HUES6 (cell line): ENCODE results near the gene OCRL.

Experiments used
- H3K27ac ChIP-seq: 2 replicates; pipeline ENCODE4 v1.7.0; 2013; ENCODE audit warnings: low read depth, mild to moderate bottlenecking, low read length, inconsistent platforms
- H3K27me3 ChIP-seq: 2 replicates; pipeline ENCODE4 v1.6.1; 2013; ENCODE audit warnings: low read length; ENCODE audit not compliant: control insufficient read depth, insufficient read depth
- H3K36me3 ChIP-seq: 2 replicates; pipeline ENCODE4 v1.6.1; 2013; ENCODE audit warnings: low read length; ENCODE audit not compliant: control insufficient read depth, insufficient read depth
- H3K4me1 ChIP-seq: 2 replicates; pipeline ENCODE4 v1.6.1; 2013; ENCODE audit warnings: low read length; ENCODE audit not compliant: control insufficient read depth, insufficient read depth
- H3K4me3 ChIP-seq: 2 replicates; pipeline ENCODE4 v1.5.1; 2013; ENCODE audit warnings: low read depth, low read length
- H3K9ac ChIP-seq: one replicate; pipeline ENCODE4 v1.6.1; 2013; ENCODE audit warnings: mild to moderate bottlenecking, low read length
- H3K9me3 ChIP-seq: 2 replicates; pipeline ENCODE4 v1.6.1; 2013; ENCODE audit warnings: low read depth, low read length; ENCODE audit not compliant: control insufficient read depth, insufficient read depth

Gene OCRL

GRCh38 chrX:129629837-129630236 lies 89.8 kb downstream of the OCRL start:
- Histone ChIP-seq H3K4me3 (no peak overlapping the region), H3K4me1 (peaks cover 3% of the 10 kb centered on the region; the same call in 1 of the 2 replicates), H3K9me3 (no peaks in the 10 kb centered on the region), H3K27ac (no peak overlapping the region), H3K9ac (no peak overlapping the region), H3K36me3 (no peaks in the 10 kb centered on the region), H3K27me3 (no peaks in the 10 kb centered on the region; the same call in 1 of the 2 replicates)

DNA sequence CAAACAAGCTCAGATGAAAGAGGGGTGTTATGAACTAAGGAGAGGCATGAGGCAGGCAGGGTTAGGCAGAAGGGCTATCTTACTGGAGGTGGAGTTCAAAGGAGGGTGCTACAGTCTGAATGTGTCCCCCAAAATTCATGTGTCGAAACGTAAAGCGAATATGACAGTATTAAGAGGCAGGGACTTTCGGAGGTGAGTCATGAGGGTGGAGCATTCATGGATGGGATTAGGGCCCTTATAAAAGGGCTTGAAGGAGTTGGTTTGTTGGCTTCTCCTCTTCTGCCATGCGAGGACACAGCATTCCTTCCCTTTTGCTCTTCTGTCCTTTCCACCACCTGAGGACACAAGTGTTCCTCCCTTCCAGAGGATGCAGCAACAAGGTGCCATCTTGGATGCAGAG lies 91.8 kb downstream of the OCRL start:
- peaks cover 3% of the 10 kb centered on the region; the same call in 1 of the 2 replicates for H3K4me1 ChIP-seq
- no peaks in the 10 kb centered on the region for H3K36me3 ChIP-seq
- H3K9ac ChIP-seq, result no peak overlapping the region
- H3K4me3 ChIP-seq, result no peak overlapping the region
- no peak overlapping the region for H3K27ac ChIP-seq
- H3K9me3 ChIP-seq, result no peaks in the 10 kb centered on the region
- peaks cover 11% of the 10 kb centered on the region; the same call in 1 of the 2 replicates for H3K27me3 ChIP-seq

- Histone ChIP-seq H3K27me3 (peaks cover 11% of the 10 kb centered on the region; the same call in 1 of the 2 replicates), H3K9me3 (no peaks in the 10 kb centered on the region), H3K4me1 (peaks cover 3% of the 10 kb centered on the region; the same call in 1 of the 2 replicates), H3K9ac (no peak overlapping the region), H3K27ac (no peak overlapping the region), H3K36me3 (no peaks in the 10 kb centered on the region), H3K4me3 (no peak overlapping the region)
Observed at GRCh38 chrX:129632443-129632842, 92.4 kb downstream of the OCRL start.

DNA sequence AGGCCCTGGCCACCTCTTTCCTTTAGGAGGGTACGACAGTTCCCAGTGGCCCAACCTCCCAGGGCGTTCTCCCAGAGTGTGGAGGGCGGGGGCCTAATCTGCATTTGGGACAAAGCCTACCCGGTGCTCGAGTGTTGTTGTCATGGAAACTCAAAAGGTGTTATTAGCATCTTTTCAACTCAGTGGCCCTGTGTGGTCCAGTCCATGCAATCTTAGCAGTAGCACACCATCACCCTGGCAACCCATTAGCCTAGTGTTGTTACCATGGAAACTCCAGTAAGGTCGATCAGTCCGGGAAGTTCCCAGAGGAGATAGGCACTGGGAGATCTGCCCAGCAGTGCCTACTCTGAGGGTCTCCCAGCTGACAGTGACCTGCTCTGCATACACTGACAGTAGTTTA lies 94.5 kb downstream of the OCRL start:
- no peaks in the 10 kb centered on the region for H3K36me3 ChIP-seq
- H3K9ac ChIP-seq, result no peak overlapping the region
- H3K4me3 ChIP-seq, result no peak overlapping the region
- peaks cover 6% of the 10 kb centered on the region; the same call in 1 of the 2 replicates for H3K4me1 ChIP-seq
- H3K27ac ChIP-seq, result no peak overlapping the region
- peaks cover 16% of the 10 kb centered on the region; the same call in 1 of the 2 replicates for H3K27me3 ChIP-seq
- no peaks in the 10 kb centered on the region for H3K9me3 ChIP-seq

- Histone ChIP-seq H3K36me3 (no peaks in the 10 kb centered on the region), H3K4me1 (peaks cover 6% of the 10 kb centered on the region; the same call in 1 of the 2 replicates), H3K9me3 (0 out of 2 replicates have a peak, but pooled peaks cover 3% of the 10 kb centered on the region), H3K27ac (no peak overlapping the region), H3K4me3 (no peak overlapping the region), H3K9ac (no peak overlapping the region), H3K27me3 (peaks cover 23% of the 10 kb centered on the region; the same call in 1 of the 2 replicates)
Observed at GRCh38 chrX:129636175-129636681, 96.2 kb downstream of the OCRL start.

- Histone ChIP-seq H3K9me3 (peaks cover 11% of the 10 kb centered on the region; the same call in 1 of the 2 replicates), H3K36me3 (no peaks in the 10 kb centered on the region)
Observed at GRCh38 chrX:129637217-129638109, 97.4 kb downstream of the OCRL start.

GRCh38 chrX:129638917-129639316 lies 98.9 kb downstream of the OCRL start:
- Histone ChIP-seq H3K4me3 (no peak overlapping the region), H3K27me3 (peaks cover 38% of the 10 kb centered on the region; the same call in 1 of the 2 replicates), H3K9ac (no peak overlapping the region), H3K9me3 (peaks cover 11% of the 10 kb centered on the region; the same call in 1 of the 2 replicates), H3K36me3 (no peaks in the 10 kb centered on the region), H3K4me1 (peaks cover 6% of the 10 kb centered on the region; the same call in 1 of the 2 replicates), H3K27ac (no peak overlapping the region)

More at GRCh38 chrX:129637217-129638109, 97.4 kb downstream of the OCRL start:
- Histone ChIP-seq H3K27me3 (peaks cover 27% of the 10 kb centered on the region; the same call in 1 of the 2 replicates), H3K27ac (no peak overlapping the region), H3K9ac (no peak overlapping the region), H3K4me1 (peaks cover 6% of the 10 kb centered on the region; the same call in 1 of the 2 replicates), H3K4me3 (no peak overlapping the region)

DNA sequence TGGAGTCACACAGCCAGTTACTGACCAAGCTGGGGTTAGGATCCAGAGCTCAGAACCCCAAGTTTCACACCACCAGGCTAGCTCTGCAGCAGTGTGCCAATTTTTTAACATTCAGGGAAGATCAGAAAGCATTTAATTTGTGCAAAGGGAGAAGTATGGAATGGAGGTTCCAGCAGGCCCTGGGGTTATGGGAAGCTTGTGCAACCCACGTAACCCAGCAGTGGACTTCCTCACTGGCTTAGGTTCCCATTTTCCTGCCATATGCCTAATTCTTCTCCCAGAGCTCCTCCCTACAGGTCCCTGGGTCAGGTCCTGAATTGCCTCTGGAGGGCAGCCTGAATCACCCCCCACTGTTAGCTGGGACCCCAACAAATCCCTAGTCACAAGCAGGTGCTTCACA lies 100.7 kb downstream of the OCRL start:
- Histone ChIP-seq H3K27ac (no peak overlapping the region), H3K36me3 (no peaks in the 10 kb centered on the region), H3K27me3 (peaks cover 42% of the 10 kb centered on the region; the same call in 1 of the 2 replicates), H3K9ac (no peak overlapping the region), H3K9me3 (peaks cover 11% of the 10 kb centered on the region; the same call in 1 of the 2 replicates), H3K4me3 (no peak overlapping the region), H3K4me1 (peaks cover 3% of the 10 kb centered on the region; the same call in 1 of the 2 replicates)

GRCh38 chrX:129641469-129641868 lies 101.4 kb downstream of the OCRL start:
- Histone ChIP-seq H3K4me1 (peaks cover 3% of the 10 kb centered on the region; the same call in 1 of the 2 replicates), H3K27me3 (peaks cover 44% of the 10 kb centered on the region), H3K9me3 (peaks cover 11% of the 10 kb centered on the region; the same call in 1 of the 2 replicates), H3K9ac (no peak overlapping the region), H3K27ac (no peak overlapping the region), H3K36me3 (no peaks in the 10 kb centered on the region), H3K4me3 (no peak overlapping the region)

DNA sequence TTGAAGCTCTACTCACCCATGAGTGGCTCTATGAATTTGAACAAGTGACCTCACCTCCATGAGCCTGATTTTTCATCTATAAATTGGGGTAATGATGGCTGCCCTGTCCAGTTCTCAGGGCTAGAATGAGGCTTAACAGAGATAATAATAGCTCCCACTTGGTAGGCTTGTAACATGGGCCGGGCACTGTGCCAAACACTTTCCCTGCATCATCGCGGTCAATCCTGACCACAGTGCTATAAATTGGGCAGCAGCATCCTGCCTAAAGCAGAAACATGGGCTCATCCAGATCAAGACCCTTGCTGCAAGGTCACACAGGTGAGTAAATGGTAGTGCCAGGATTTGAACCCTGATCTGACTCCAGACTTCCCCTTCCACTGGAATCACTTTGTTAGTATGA lies 101.9 kb downstream of the OCRL start:
- Histone ChIP-seq H3K4me3 (no peak overlapping the region), H3K4me1 (peaks cover 3% of the 10 kb centered on the region; the same call in 1 of the 2 replicates), H3K27ac (no peak overlapping the region), H3K9ac (no peak overlapping the region), H3K27me3 (peaks cover 48% of the 10 kb centered on the region), H3K36me3 (no peaks in the 10 kb centered on the region), H3K9me3 (peaks cover 11% of the 10 kb centered on the region; the same call in 1 of the 2 replicates)
